ENCODE measurements around the gene COX4I1.

DNA sequence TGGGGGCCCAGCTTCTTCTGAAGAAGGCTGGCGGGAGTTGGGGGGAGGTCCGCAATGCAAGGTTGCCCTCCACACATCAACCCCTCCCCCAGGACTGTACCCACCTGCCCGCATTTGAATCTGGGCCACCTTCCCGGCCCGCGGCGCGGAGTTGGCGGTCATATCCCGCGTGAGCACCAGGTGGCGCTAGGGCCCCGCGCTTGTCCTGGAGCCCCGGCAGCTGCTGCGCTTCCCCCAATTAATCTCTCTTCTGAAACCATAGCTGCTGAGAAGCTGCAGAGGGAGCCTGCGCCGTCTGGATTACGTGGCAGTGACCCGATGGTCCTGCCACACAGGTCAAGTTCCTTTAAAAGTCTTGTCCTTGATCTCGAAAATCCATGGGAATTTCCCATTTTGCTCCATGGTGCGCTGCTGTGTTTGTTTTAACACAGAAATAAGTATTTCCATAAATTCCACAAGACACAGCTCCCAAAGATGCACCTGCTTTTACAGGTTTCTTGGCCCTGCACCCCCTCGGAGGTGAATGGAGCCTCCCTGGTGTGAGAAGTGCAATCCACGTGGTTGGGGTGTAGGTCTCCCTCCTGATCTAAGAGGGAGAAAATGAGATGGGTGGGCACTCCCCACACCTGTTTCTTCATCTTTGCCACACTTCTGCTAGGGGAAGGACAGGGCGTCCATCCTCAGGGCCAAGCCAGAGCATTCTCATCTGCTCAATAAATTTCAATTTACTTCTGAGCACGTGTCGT lies 22.1 kb downstream of the COX4I1 start:
- no peak for TF ChIP-seq POLR2A (IDR thresholded peaks at IDR 0.05)
- TF ChIP-seq, protein P1, sequence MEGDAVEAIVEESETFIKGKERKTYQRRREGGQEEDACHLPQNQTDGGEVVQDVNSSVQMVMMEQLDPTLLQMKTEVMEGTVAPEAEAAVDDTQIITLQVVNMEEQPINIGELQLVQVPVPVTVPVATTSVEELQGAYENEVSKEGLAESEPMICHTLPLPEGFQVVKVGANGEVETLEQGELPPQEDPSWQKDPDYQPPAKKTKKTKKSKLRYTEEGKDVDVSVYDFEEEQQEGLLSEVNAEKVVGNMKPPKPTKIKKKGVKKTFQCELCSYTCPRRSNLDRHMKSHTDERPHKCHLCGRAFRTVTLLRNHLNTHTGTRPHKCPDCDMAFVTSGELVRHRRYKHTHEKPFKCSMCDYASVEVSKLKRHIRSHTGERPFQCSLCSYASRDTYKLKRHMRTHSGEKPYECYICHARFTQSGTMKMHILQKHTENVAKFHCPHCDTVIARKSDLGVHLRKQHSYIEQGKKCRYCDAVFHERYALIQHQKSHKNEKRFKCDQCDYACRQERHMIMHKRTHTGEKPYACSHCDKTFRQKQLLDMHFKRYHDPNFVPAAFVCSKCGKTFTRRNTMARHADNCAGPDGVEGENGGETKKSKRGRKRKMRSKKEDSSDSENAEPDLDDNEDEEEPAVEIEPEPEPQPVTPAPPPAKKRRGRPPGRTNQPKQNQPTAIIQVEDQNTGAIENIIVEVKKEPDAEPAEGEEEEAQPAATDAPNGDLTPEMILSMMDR (IDR thresholded peaks at IDR 0.05) = peak; percentile 95 to 99 (median 98)
